CD4-positive, alpha-beta T cell (primary cell): ENCODE data around the gene GRIFIN. TPM values are rescaled to one million over a fixed set of nuclear protein-coding genes. Genes with fewer than 3 reads are reported as not detected.

Experiments
- ATAC-seq: fragments of 200-7000 bp; cut with Tn5 transposase; one replicate; pipeline ENCODE4 v1.10.0; 2022; ENCODE audit warnings: mild to moderate bottlenecking; ENCODE audit not compliant: poor library complexity
- CTCF ChIA-PET: fragments of 350-600 bp; sonication (Branson Sonifier 250); formaldehyde crosslinking; loops from one replicate; lab custom pipeline; 2021; ENCODE audit warnings: antibody characterized with exemption, inconsistent platforms; lab: Charles Lee
- POLR2A ChIA-PET: fragments of 350-600 bp; sonication (Branson Sonifier 250); formaldehyde crosslinking; loops from one replicate; lab custom pipeline; 2021; ENCODE audit warnings: antibody characterized with exemption, inconsistent platforms; lab: Charles Lee
- DNase-seq, 14 experiments: peaks; one replicate each; pipeline ENCODE4 v3.0.0-alpha.2; 2013 to 2020; ENCODE audit warnings: mixed read lengths in 2 of 14
- H3K27ac ChIP-seq, 2 donors: one replicate each; pipeline versions ENCODE4 v1.5.1 to v1.7.0; 2013; ENCODE audit warnings: low read length in 2 of 2, low read depth in 1 of 2, mild to moderate bottlenecking in 1 of 2
- H3K27me3 ChIP-seq, 2 experiments: 1 replicate in 1 of 2; 2 replicates in 1 of 2; pipeline versions ENCODE4 v1.6.1 to v1.7.0; 2013; ENCODE audit warnings: low read length in 2 of 2, control low read depth in 1 of 2, mild to moderate bottlenecking in 1 of 2, moderate library complexity in 1 of 2; ENCODE audit not compliant: insufficient read depth in 2 of 2, control insufficient read depth in 1 of 2
- H3K36me3 ChIP-seq: one replicate; pipeline ENCODE4 v1.6.1; 2013; ENCODE audit warnings: low read length, control low read depth; ENCODE audit not compliant: insufficient read depth
- H3K4me1 ChIP-seq: one replicate; pipeline ENCODE4 v1.6.1; 2013; ENCODE audit warnings: low read length, control low read depth; ENCODE audit not compliant: insufficient read depth
- H3K4me3 ChIP-seq: one replicate; pipeline ENCODE4 v1.5.1; 2013; ENCODE audit warnings: mild to moderate bottlenecking, low read length, moderate library complexity
- H3K9me3 ChIP-seq, 2 experiments: 1 replicate in 1 of 2; 2 replicates in 1 of 2; pipeline versions ENCODE4 v1.6.1 to v1.7.0; 2013; ENCODE audit warnings: low read length in 2 of 2, mild to moderate bottlenecking in 2 of 2, control low read depth in 1 of 2, moderate library complexity in 1 of 2; ENCODE audit not compliant: control insufficient read depth in 1 of 2, insufficient read depth in 1 of 2
- H3K27ac Mint-ChIP-seq: one replicate; pipeline ENCODE4 v1.8.0; 2020; ENCODE audit warnings: mixed read lengths
- H3K27me3 Mint-ChIP-seq: one replicate; pipeline ENCODE4 v1.8.0; 2021; ENCODE audit warnings: mixed read lengths
- H3K36me3 Mint-ChIP-seq: one replicate; pipeline ENCODE4 v1.8.0; 2021; ENCODE audit warnings: low read depth, mixed read lengths
- H3K4me1 Mint-ChIP-seq: one replicate; pipeline ENCODE4 v1.8.0; 2021; ENCODE audit warnings: low read depth, mixed read lengths
- H3K4me3 Mint-ChIP-seq: one replicate; pipeline ENCODE4 v1.8.0; 2020; ENCODE audit warnings: mild to moderate bottlenecking, mixed read lengths
- H3K9me3 Mint-ChIP-seq: one replicate; pipeline ENCODE4 v1.8.0; 2020; ENCODE audit warnings: mixed read lengths
- CTCF ChIP-seq: fragments of 200-600 bp; IDR thresholded peaks from one replicate; pipeline ENCODE4 v1.8.0; 2022; ENCODE audit warnings: antibody characterized with exemption, mild to moderate bottlenecking
- intact Hi-C, 2 experiments: fragments of 100-400 bp; cut with DNase I in 1 of 2; cut with micrococcal nuclease in 1 of 2; formaldehyde crosslinking; loops; one replicate each; pipeline versions ENCODE4 v1.15.1 to v1.9.0; 2023 to 2025; cut with DNase I, micrococcal nuclease
- total RNA-seq, 174 experiments: library from RNA in 2 of 174; stranded (reverse) in 2 of 174; gene quantifications; one replicate each; pipeline ENCODE4 v1.2.3 and lab custom pipeline; 2021 to 2026

The GRIFIN gene
- total RNA-seq, 2 experiments from 2014 or later, result not detected

- no peak overlapping the region for H3K27ac Mint-ChIP-seq
- peaks cover 68% of the 10 kb centered on the region for H3K4me1 ChIP-seq
- ChIA-PET CTCF (no interaction called here), POLR2A (no interaction called here)
- H3K4me3 ChIP-seq, result no peak overlapping the region
- H3K4me1 Mint-ChIP-seq, result peaks cover 49% of the 10 kb centered on the region
- no peaks in the 10 kb centered on the region for H3K9me3 Mint-ChIP-seq
- H3K4me3 Mint-ChIP-seq, result no peak overlapping the region
- no peak overlapping the region for H3K27ac ChIP-seq
- H3K36me3 ChIP-seq, result no peaks in the 10 kb centered on the region
- no peak for TF ChIP-seq CTCF
- ATAC-seq, result no peak
- intact Hi-C loops, result no loop called here
- no peaks in the 10 kb centered on the region for H3K27me3 ChIP-seq
- H3K27me3 Mint-ChIP-seq, result no peaks in the 10 kb centered on the region
- no peak for DNase-seq
- no peaks in the 10 kb centered on the region for H3K36me3 Mint-ChIP-seq
- H3K9me3 ChIP-seq, result no peaks in the 10 kb centered on the region
These were observed 38.5 kb upstream of the GRIFIN start for GRCh38 chr7:2514473-2515423.

- intact Hi-C loops, result no loop called here
- POLR2A ChIA-PET, result no interaction called here
- CTCF ChIA-PET, result no interaction called here
- H3K9me3 Mint-ChIP-seq, result no peaks in the 10 kb centered on the region
- Histone ChIP-seq H3K27ac (peak overlapping the region in 1 of 2 donors; percentile 6), H3K9me3 (no peaks in the 10 kb centered on the region), H3K4me3 (no peak overlapping the region), H3K4me1 (peaks cover 73% of the 10 kb centered on the region), H3K36me3 (no peaks in the 10 kb centered on the region), H3K27me3 (no peaks in the 10 kb centered on the region)
- H3K27ac Mint-ChIP-seq, result peak overlapping the region; percentile 98
- DNase-seq (no peak), ATAC-seq (no peak)
- H3K36me3 Mint-ChIP-seq, result no peaks in the 10 kb centered on the region
- H3K4me3 Mint-ChIP-seq, result no peak overlapping the region
- no peaks in the 10 kb centered on the region for H3K27me3 Mint-ChIP-seq
- peaks cover 59% of the 10 kb centered on the region for H3K4me1 Mint-ChIP-seq
- TF ChIP-seq CTCF, result no peak
These were observed 37.5 kb upstream of the GRIFIN start for GRCh38 chr7:2513702-2514101.

- Histone ChIP-seq H3K4me3 (peak overlapping the region; percentile 56), H3K36me3 (no peaks in the 10 kb centered on the region), H3K27me3 (no peaks in the 10 kb centered on the region), H3K4me1 (peaks cover 73% of the 10 kb centered on the region), H3K9me3 (no peaks in the 10 kb centered on the region), H3K27ac (peak overlapping the region; percentile 85 to 97)
- ATAC-seq (no peak), DNase-seq (peak in 1 of 14 experiments; percentile 14)
- no peaks in the 10 kb centered on the region for H3K27me3 Mint-ChIP-seq
- H3K27ac Mint-ChIP-seq, result peak overlapping the region; percentile 98
- peak overlapping the region; percentile 82 for H3K4me3 Mint-ChIP-seq
- POLR2A ChIA-PET, result interaction anchor here (6.3 kb wide), 1 partner anchor 12 kb away, joined by 218 read pairs; the partner anchor contains the start of gene LFNG
- peaks cover 61% of the 10 kb centered on the region for H3K4me1 Mint-ChIP-seq
- no peaks in the 10 kb centered on the region for H3K9me3 Mint-ChIP-seq
- CTCF ChIA-PET, result no interaction called here
- TF ChIP-seq CTCF, result no peak
- no peaks in the 10 kb centered on the region for H3K36me3 Mint-ChIP-seq
- intact Hi-C loops, result no loop called here
These were observed 36.5 kb upstream of the GRIFIN start for GRCh38 chr7:2512713-2513112.
